GM19463 (cell line): ENCODE data around the gene RIBC2.
"Not testable (repeated sequence)": the region's sequence is repeated elsewhere in the genome, so short reads cannot be mapped to it uniquely, and the experiment has no call there.

ENCODE experiments used
- ATAC-seq: cut with Tn5 transposase; IDR thresholded peaks from one replicate; pipeline ENCODE4 v1.9.1; 2021; ENCODE audit warnings: mild to moderate bottlenecking, moderate library complexity; ENCODE audit not compliant: unreplicated experiment

RIBC2 gene

GRCh38 chr22:45424241-45424731, 10.8 kb downstream of the RIBC2 start:
- ATAC-seq = no peak

GRCh38 chr22:45425101-45425500, 11.6 kb downstream of the RIBC2 start:
- ATAC-seq = no peak

GRCh38 chr22:45425531-45426265, 12.2 kb downstream of the RIBC2 start:
- ATAC-seq = no peak

- ATAC-seq = no peak
These were observed 12.9 kb downstream of the RIBC2 start for GRCh38 chr22:45426387-45426786.

GRCh38 chr22:45427114-45427513, 13.6 kb downstream of the RIBC2 start:
- no peak for ATAC-seq

- ATAC-seq = no peak
These were observed 15.2 kb downstream of the RIBC2 start for GRCh38 chr22:45428391-45429385.

GRCh38 chr22:45429424-45429823, 15.9 kb downstream of the RIBC2 start:
- ATAC-seq = no peak

- no peak for ATAC-seq
These were observed 16.7 kb downstream of the RIBC2 start for GRCh38 chr22:45429981-45430775.

GRCh38 chr22:45430871-45431270, 17.4 kb downstream of the RIBC2 start:
- ATAC-seq = no peak

- no peak for ATAC-seq
These were observed 21.5 kb downstream of the RIBC2 start for GRCh38 chr22:45434981-45435380.

- no peak for ATAC-seq
These were observed 22.1 kb downstream of the RIBC2 start for GRCh38 chr22:45435544-45436139.

- not testable (repeated sequence) for ATAC-seq
These were observed 23.5 kb downstream of the RIBC2 start for GRCh38 chr22:45436871-45437517.

- no peak for ATAC-seq
These were observed 24.8 kb downstream of the RIBC2 start for GRCh38 chr22:45438336-45438735.

- not testable (repeated sequence) for ATAC-seq
These were observed 27.2 kb downstream of the RIBC2 start for GRCh38 chr22:45440688-45441087.

GRCh38 chr22:45441138-45441537, 27.6 kb downstream of the RIBC2 start:
- no peak for ATAC-seq

- no peak for ATAC-seq
These were observed 28.6 kb downstream of the RIBC2 start for GRCh38 chr22:45442116-45442515.

GRCh38 chr22:45444168-45444567, 30.7 kb downstream of the RIBC2 start:
- ATAC-seq = no peak

- ATAC-seq = no peak
These were observed 31.7 kb downstream of the RIBC2 start for GRCh38 chr22:45445031-45445710.

GRCh38 chr22:45446216-45446615, 32.7 kb downstream of the RIBC2 start:
- ATAC-seq = no peak
